H1 (cell line): ENCODE data around the gene ERI3. TPM values are rescaled to one million over a fixed set of nuclear protein-coding genes. Genes with fewer than 3 reads are reported as not detected.

ENCODE experiments used
- CTCF ChIA-PET: fragments of 300-600 bp; sonication (Branson Sonifier 250); formaldehyde crosslinking; loops from one replicate; lab custom pipeline; 2021; ENCODE audit not compliant: partially characterized antibody; lab: Charles Lee
- POLR2A ChIA-PET: fragments of 300-600 bp; sonication (Branson Sonifier 250); formaldehyde crosslinking; loops from one replicate; lab custom pipeline; 2021; ENCODE audit warnings: inconsistent platforms; ENCODE audit not compliant: partially characterized antibody; lab: Charles Lee
- DNase-seq, 2 experiments: peaks; one replicate each; pipeline versions ENCODE4 v3.0.0 to v3.0.0-alpha.2; 2010 to 2022; ENCODE audit warnings: low spot score in 2 of 2, low read depth in 1 of 2, mixed read lengths in 1 of 2
- FAIRE-seq: peaks from 2 replicates; lab custom pipeline; 2011; peaks lifted over from hg19 to GRCh38; lab: Jason Lieb, UNC
- H2AFZ ChIP-seq: 2 replicates; pipeline ENCODE4 v1.8.1; 2012; ENCODE audit warnings: low read length, inconsistent platforms
- H2AK5ac ChIP-seq: 2 replicates; pipeline ENCODE4 v1.6.1; 2013; ENCODE audit warnings: low read depth, low read length
- H2BK120ac ChIP-seq: replicated peaks from 2 replicates; pipeline ENCODE3; 2013; ENCODE audit warnings: low read depth, low read length, inconsistent platforms
- H2BK12ac ChIP-seq: 2 replicates; pipeline ENCODE4 v1.6.1; 2013; ENCODE audit warnings: low read depth, low read length
- H2BK15ac ChIP-seq: 2 replicates; pipeline ENCODE4 v1.6.1; 2013; ENCODE audit warnings: low read length
- H2BK20ac ChIP-seq: 2 replicates; pipeline ENCODE4 v1.6.1; 2013; ENCODE audit warnings: low read length
- H2BK5ac ChIP-seq: 2 replicates; pipeline ENCODE4 v1.6.1; 2013; ENCODE audit warnings: low read depth, low read length
- H3K14ac ChIP-seq: 2 replicates; pipeline ENCODE4 v1.6.1; 2013; ENCODE audit warnings: inconsistent platforms; ENCODE audit not compliant: insufficient read length
- H3K18ac ChIP-seq: 2 replicates; pipeline ENCODE4 v1.6.1; 2013; ENCODE audit warnings: low read length; ENCODE audit errors: extremely low read depth
- H3K23ac ChIP-seq: 2 replicates; pipeline ENCODE4 v1.6.1; 2013; ENCODE audit warnings: inconsistent platforms; ENCODE audit not compliant: insufficient read length
- H3K23me2 ChIP-seq: 2 replicates; pipeline ENCODE4 v1.6.1; 2013; ENCODE audit warnings: low read depth, low read length
- H3K27ac ChIP-seq: 2 replicates; pipeline ENCODE4 v1.6.1; 2011; ENCODE audit warnings: low read depth, low read length, inconsistent platforms
- H3K27me3 ChIP-seq, 4 experiments: replicated peaks in 1 of 4; 1 replicate in 1 of 4; 2 replicates in 3 of 4; pipeline versions ENCODE4 v1.6.1 to v1.8.1; 2011 to 2013; ENCODE audit warnings: low read length in 3 of 4, mild to moderate bottlenecking in 3 of 4, inconsistent platforms in 2 of 4, mixed read lengths in 2 of 4, moderate library complexity in 1 of 4; ENCODE audit not compliant: control insufficient read depth in 3 of 4, insufficient read depth in 3 of 4; ENCODE audit errors: extremely low read depth in 1 of 4
- H3K36me3 ChIP-seq, 4 experiments: 2 replicates each; pipeline versions ENCODE4 v1.6.1 to v1.8.1; 2011 to 2013; ENCODE audit warnings: mild to moderate bottlenecking in 4 of 4, low read length in 3 of 4, moderate library complexity in 2 of 4, control low read depth in 1 of 4, inconsistent platforms in 1 of 4; ENCODE audit not compliant: insufficient read depth in 4 of 4, control insufficient read depth in 2 of 4
- H3K4ac ChIP-seq: replicated peaks from 2 replicates; pipeline ENCODE3; 2013; ENCODE audit warnings: low read length, low read depth, mixed read lengths, inconsistent platforms; ENCODE audit not compliant: insufficient read length
- H3K4me1 ChIP-seq, 4 experiments: replicated peaks in 1 of 4; 1 replicate in 1 of 4; 2 replicates in 3 of 4; pipeline versions ENCODE4 v1.6.1 to v1.8.1; 2011 to 2013; ENCODE audit warnings: low read length in 3 of 4, inconsistent platforms in 2 of 4, mixed read lengths in 1 of 4; ENCODE audit not compliant: insufficient read depth in 4 of 4, control insufficient read depth in 3 of 4
- H3K4me2 ChIP-seq, 2 experiments: 2 replicates each; pipeline versions ENCODE4 v1.6.1 to v1.8.1; 2011 to 2013; ENCODE audit warnings: low read depth in 2 of 2, low read length in 2 of 2, control low read depth in 1 of 2, inconsistent platforms in 1 of 2, mild to moderate bottlenecking in 1 of 2; ENCODE audit not compliant: insufficient read depth in 1 of 2
- H3K4me3 ChIP-seq, 4 experiments: fragments of 200-600, 300-600 bp in 1 of 4; sonication (generic), shearing (Covaris generic), sonication (Bioruptor Twin) in 1 of 4; 2 replicates each; pipeline versions ENCODE4 v1.5.1 to v1.8.1; 2011 to 2016; ENCODE audit warnings: low read length in 4 of 4, low read depth in 3 of 4, control low read depth in 2 of 4, inconsistent platforms in 2 of 4, mild to moderate bottlenecking in 2 of 4, mixed read lengths in 1 of 4, moderate library complexity in 1 of 4; ENCODE audit not compliant: insufficient read depth in 2 of 4; ENCODE audit errors: extremely low read depth in 1 of 4
- H3K56ac ChIP-seq: replicated peaks from 2 replicates; pipeline ENCODE3; 2013; ENCODE audit warnings: low read depth, mild to moderate bottlenecking, mixed read lengths, low read length, inconsistent platforms; ENCODE audit not compliant: insufficient read length
- H3K79me1 ChIP-seq: 2 replicates; pipeline ENCODE4 v1.6.1; 2013; ENCODE audit warnings: low read depth, low read length, control low read depth
- H3K79me2 ChIP-seq, 2 experiments: 2 replicates each; pipeline versions ENCODE4 v1.6.1 to v1.8.1; 2012 to 2013; ENCODE audit warnings: low read length in 2 of 2, mild to moderate bottlenecking in 2 of 2, inconsistent platforms in 1 of 2; ENCODE audit not compliant: insufficient read depth in 2 of 2, control insufficient read depth in 1 of 2
- H3K9ac ChIP-seq, 4 experiments: replicated peaks in 1 of 4; 1 replicate in 1 of 4; 2 replicates in 3 of 4; pipeline versions ENCODE4 v1.6.1 to v1.8.1; 2011 to 2013; ENCODE audit warnings: low read depth in 3 of 4, low read length in 3 of 4, control low read depth in 2 of 4, mild to moderate bottlenecking in 2 of 4, moderate library complexity in 2 of 4, inconsistent platforms in 1 of 4; ENCODE audit errors: extremely low read depth in 1 of 4
- H3K9me3 ChIP-seq, 2 experiments: 2 replicates each; pipeline versions ENCODE4 v1.6.1 to v1.8.1; 2012 to 2013; ENCODE audit warnings: mild to moderate bottlenecking in 2 of 2, moderate library complexity in 2 of 2, control low read depth in 1 of 2, inconsistent platforms in 1 of 2, low read depth in 1 of 2, low read length in 1 of 2, mixed read lengths in 1 of 2; ENCODE audit not compliant: insufficient read depth in 2 of 2
- H4K20me1 ChIP-seq, 2 experiments: replicated peaks in 1 of 2; 2 replicates each; pipeline versions ENCODE3 to v1.8.1; 2011 to 2013; ENCODE audit warnings: inconsistent platforms in 2 of 2, low read length in 2 of 2, mild to moderate bottlenecking in 1 of 2; ENCODE audit not compliant: insufficient read depth in 2 of 2, control insufficient read depth in 1 of 2
- H4K5ac ChIP-seq: 2 replicates; pipeline ENCODE4 v1.6.1; 2013; ENCODE audit warnings: low read length, low read depth, mixed read lengths, inconsistent platforms; ENCODE audit not compliant: insufficient read length
- H4K8ac ChIP-seq: 2 replicates; pipeline ENCODE4 v1.8.0; 2013; ENCODE audit warnings: mild to moderate bottlenecking, moderate library complexity, low read length, inconsistent platforms; ENCODE audit not compliant: insufficient read depth; ENCODE audit errors: extremely low read depth
- H4K91ac ChIP-seq: replicated peaks from 2 replicates; pipeline ENCODE3; 2013; ENCODE audit warnings: low read length, mixed read lengths, inconsistent platforms; ENCODE audit not compliant: insufficient read length
- PHF8 ChIP-seq: fragments of 200-600 bp; sonication (generic); conservative IDR thresholded peaks from 2 replicates; pipeline ENCODE4 v1.7.1; 2012; ENCODE audit warnings: low read depth, mild to moderate bottlenecking, inconsistent platforms, low read length, moderate library complexity
- WGBS, 2 experiments: shearing (Covaris generic) in 1 of 2; methylation state at CpG; one replicate each; pipeline versions ENCODE4 v1.1.6 to v1.1.7; 2013 to 2015; ENCODE audit warnings: low lambda C conversion rate in 2 of 2, mixed read lengths in 2 of 2, inconsistent platforms in 1 of 2, low coverage in 1 of 2, missing lambda C conversion rate in 1 of 2; ENCODE audit not compliant: insufficient replicate concordance in 2 of 2, insufficient coverage in 1 of 2, insufficient read length in 1 of 2; ENCODE audit errors: extremely low coverage in 1 of 2, missing lambda C conversion rate in 1 of 2; 5-methylcytosine and 5-hydroxymethylcytosine counted together
- polyA plus RNA-seq, 7 experiments: library from polyadenylated mRNA; depleted of rRNA in 3 of 7; stranded (reverse) in 5 of 7; unstranded in 2 of 7; fragments of >200 nt in 5 of 7; fragments of 200-250 nt in 2 of 7; gene quantifications; 1 replicate in 5 of 7; 2 replicates in 1 of 7; 4 replicates in 1 of 7; pipeline versions ENCODE4 v1.2.1 to v1.2.3, GENCODE V29; 2011 to 2013; ENCODE audit warnings: missing spikeins in 2 of 7, mixed read lengths in 2 of 7
- total RNA-seq: library from RNA; stranded (reverse); fragmentation: NEBNext Ultra II Directional; extraction: Animal tissue kit (Norgen Biotek cat#: 25700); gene quantifications from 2 replicates; pipeline ENCODE4 v1.2.1, GENCODE V29; 2021

ERI3 gene
- total and polyA plus RNA-seq, 2 of the 8 experiments (the other 6 are each of a cell fraction or from before 2014, with no cell fraction given), result 81.1 to 199 TPM

GRCh38 chr1:44271646-44272045 lies 83.4 kb downstream of the ERI3 start:
- Histone ChIP-seq H2BK15ac (no peak overlapping the region), H3K4ac (no peak overlapping the region), H3K27me3 (no peaks in the 10 kb centered on the region), H3K36me3 (no peaks in the 10 kb centered on the region), H3K9ac (peak overlapping the region in 1 of 4 experiments; percentile 44; a peak in 1 of 7 replicates), H4K20me1 (no peaks in the 10 kb centered on the region), H3K4me3 (no peak overlapping the region), H2BK20ac (no peak overlapping the region), H3K79me1 (peaks cover 9% of the 10 kb centered on the region), H3K18ac (no peak overlapping the region), H2BK12ac (no peak overlapping the region), H2AFZ (no peak overlapping the region), H4K5ac (no peak overlapping the region), H3K4me1 (peaks cover 0 to 4% (median 1%) of the 10 kb centered on the region in 4 experiments; a peak in 3 of 7 replicates), H3K23me2 (no peaks in the 10 kb centered on the region), H3K56ac (no peak overlapping the region), H3K9me3 (no peaks in the 10 kb centered on the region), H4K91ac (no peak overlapping the region), H3K23ac (no peak overlapping the region), H3K4me2 (no peak overlapping the region), H4K8ac (no peak overlapping the region), H2AK5ac (no peak overlapping the region), H2BK120ac (no peak overlapping the region)
- DNase-seq (no peak), FAIRE-seq (no peak)
- ChIA-PET CTCF (interaction anchor here (0.8 to 3.2 kb wide), 12 partner anchors 9 to 380 kb away, joined by 3 to 18 read pairs (median 4); no protein-coding TSS in a partner anchor), POLR2A (no interaction called here)
- 87% methylated on average over 3 of the region's 3 CpGs; no CpG with 5 or more reads in 1 of the 2 experiments for WGBS, 2 experiments
- TF ChIP-seq PHF8, result no peak
- TF ChIP-seq, all 59 proteins: peak for 0
- Histone ChIP-seq H3K27ac (no peak overlapping the region), H3K14ac (no peak overlapping the region), H3K79me2 (no peaks in the 10 kb centered on the region), H2BK5ac (no peak overlapping the region)
